H9 (cell line): ENCODE data around the gene CCM2L. TPM values are rescaled to one million over a fixed set of nuclear protein-coding genes. Genes with fewer than 3 reads are reported as not detected.

Experiments
- DNase-seq: peaks from one replicate; pipeline ENCODE4 v3.0.0-alpha.2; 2017
- H2AFZ ChIP-seq: one replicate; pipeline ENCODE4 v1.6.1; 2013; ENCODE audit warnings: mild to moderate bottlenecking, low read length, control low read depth, moderate library complexity
- H2AK5ac ChIP-seq: 2 replicates; pipeline ENCODE4 v1.6.1; 2013; ENCODE audit warnings: low read length, control low read depth, mixed read lengths; ENCODE audit not compliant: insufficient read length
- H2BK120ac ChIP-seq: one replicate; pipeline ENCODE4 v1.6.1; 2013; ENCODE audit warnings: low read depth, mild to moderate bottlenecking, low read length, control low read depth, inconsistent platforms; ENCODE audit not compliant: poor library complexity, severe bottlenecking
- H2BK12ac ChIP-seq: 2 replicates; pipeline ENCODE4 v1.6.1; 2013; ENCODE audit warnings: low read length, control low read depth, mixed read lengths, low read depth; ENCODE audit not compliant: insufficient read length
- H2BK15ac ChIP-seq: 2 replicates; pipeline ENCODE4 v1.6.1; 2013; ENCODE audit warnings: low read depth, low read length, control low read depth
- H2BK20ac ChIP-seq: one replicate; pipeline ENCODE4 v1.6.1; 2013; ENCODE audit warnings: low read depth, mild to moderate bottlenecking, low read length, control low read depth, inconsistent platforms; ENCODE audit not compliant: poor library complexity, severe bottlenecking
- H2BK5ac ChIP-seq: 2 replicates; pipeline ENCODE4 v1.6.1; 2013; ENCODE audit warnings: low read length, control low read depth, mixed read lengths; ENCODE audit not compliant: insufficient read length
- H3K14ac ChIP-seq: 2 replicates; pipeline ENCODE4 v1.6.1; 2013; ENCODE audit warnings: low read length, control low read depth; ENCODE audit not compliant: insufficient read depth
- H3K18ac ChIP-seq: 2 replicates; pipeline ENCODE4 v1.6.1; 2013; ENCODE audit warnings: low read depth, mild to moderate bottlenecking, mixed read lengths, low read length, control low read depth; ENCODE audit not compliant: insufficient read length
- H3K23ac ChIP-seq: 2 replicates; pipeline ENCODE4 v1.6.1; 2013; ENCODE audit warnings: low read length, control low read depth, mixed read lengths, low read depth; ENCODE audit not compliant: insufficient read length
- H3K23me2 ChIP-seq: 2 replicates; pipeline ENCODE4 v1.6.1; 2013; ENCODE audit warnings: low read depth, mild to moderate bottlenecking, mixed read lengths, low read length, control low read depth; ENCODE audit not compliant: insufficient read length, poor library complexity, severe bottlenecking
- H3K27ac ChIP-seq: 2 replicates; pipeline ENCODE4 v1.5.1; 2013; ENCODE audit warnings: low read length, control low read depth, mixed read lengths, low read depth; ENCODE audit not compliant: insufficient read length
- H3K27me3 ChIP-seq: 2 replicates; pipeline ENCODE4 v1.6.1; 2013; ENCODE audit warnings: low read length, control low read depth, inconsistent platforms; ENCODE audit not compliant: insufficient read depth
- H3K4ac ChIP-seq: 2 replicates; pipeline ENCODE4 v1.6.1; 2013; ENCODE audit warnings: low read depth, mild to moderate bottlenecking, control low read depth, inconsistent platforms, low read length, moderate library complexity
- H3K4me1 ChIP-seq: 2 replicates; pipeline ENCODE4 v1.6.1; 2013; ENCODE audit warnings: low read length, control low read depth, inconsistent platforms; ENCODE audit not compliant: insufficient read depth
- H3K4me2 ChIP-seq: 2 replicates; pipeline ENCODE4 v1.6.1; 2013; ENCODE audit warnings: low read length, control low read depth, mixed read lengths; ENCODE audit not compliant: insufficient read length, insufficient read depth
- H3K56ac ChIP-seq: 2 replicates; pipeline ENCODE4 v1.6.1; 2013; ENCODE audit warnings: low read depth, mild to moderate bottlenecking, mixed read lengths, low read length, control low read depth; ENCODE audit not compliant: insufficient read length
- H3K79me1 ChIP-seq: 2 replicates; pipeline ENCODE4 v1.6.1; 2013; ENCODE audit warnings: low read depth, mild to moderate bottlenecking, moderate library complexity, low read length, control low read depth, inconsistent platforms; ENCODE audit not compliant: insufficient read depth, poor library complexity, severe bottlenecking
- H3K79me2 ChIP-seq: 2 replicates; pipeline ENCODE4 v1.6.1; 2013; ENCODE audit warnings: low read length, control low read depth, inconsistent platforms; ENCODE audit not compliant: insufficient read depth
- H3K9ac ChIP-seq: 2 replicates; pipeline ENCODE4 v1.6.1; 2013; ENCODE audit warnings: low read length, control low read depth, mixed read lengths; ENCODE audit not compliant: insufficient read length; ENCODE audit errors: extremely low read depth
- H3K9me3 ChIP-seq: one replicate; pipeline ENCODE4 v1.6.1; 2013; ENCODE audit warnings: low read depth, low read length, inconsistent platforms; ENCODE audit not compliant: control insufficient read depth
- H3T11ph ChIP-seq: one replicate; pipeline ENCODE4 v1.6.1; 2013; ENCODE audit warnings: mild to moderate bottlenecking, low read length, control low read depth, inconsistent platforms
- H4K20me1 ChIP-seq: one replicate; pipeline ENCODE4 v1.6.1; 2013; ENCODE audit not compliant: control insufficient read depth, insufficient read length, insufficient read depth
- H4K5ac ChIP-seq: 2 replicates; pipeline ENCODE4 v1.6.1; 2013; ENCODE audit warnings: low read depth, mild to moderate bottlenecking, mixed read lengths, low read length, control low read depth; ENCODE audit not compliant: insufficient read length
- H4K8ac ChIP-seq: replicated peaks from 2 replicates; pipeline ENCODE4 v1.6.1; 2013; ENCODE audit warnings: low read length, control low read depth, mixed read lengths, low read depth; ENCODE audit not compliant: insufficient read length
- H4K91ac ChIP-seq: 2 replicates; pipeline ENCODE4 v1.6.1; 2013; ENCODE audit warnings: low read depth, mild to moderate bottlenecking, moderate library complexity, mixed read lengths, low read length, control low read depth; ENCODE audit not compliant: insufficient read length
- H3K27ac Mint-ChIP-seq, 3 experiments: 2 replicates in 2 of 3; 3 replicates in 1 of 3; pipeline ENCODE4 v1.8.0; 2020 to 2021; ENCODE audit warnings: mixed read lengths in 3 of 3, mild to moderate bottlenecking in 1 of 3, moderate library complexity in 1 of 3
- H3K27me3 Mint-ChIP-seq: 2 replicates; pipeline ENCODE4 v1.8.0; 2021; ENCODE audit warnings: low read depth, mild to moderate bottlenecking, moderate library complexity, mixed read lengths
- H3K36me3 Mint-ChIP-seq, 3 experiments: 2 replicates in 2 of 3; 3 replicates in 1 of 3; pipeline ENCODE4 v1.8.0; 2020 to 2021; ENCODE audit warnings: low read depth in 3 of 3, mixed read lengths in 3 of 3; ENCODE audit not compliant: insufficient read depth in 1 of 3
- H3K4me1 Mint-ChIP-seq, 2 experiments: 2 replicates each; pipeline ENCODE4 v1.8.0; 2020; ENCODE audit warnings: mixed read lengths in 2 of 2
- H3K4me3 Mint-ChIP-seq, 2 experiments: 2 replicates in 1 of 2; 3 replicates in 1 of 2; pipeline ENCODE4 v1.8.0; 2020 to 2021; ENCODE audit warnings: mild to moderate bottlenecking in 2 of 2, mixed read lengths in 2 of 2, moderate library complexity in 1 of 2
- H3K9me3 Mint-ChIP-seq, 2 experiments: 2 replicates in 1 of 2; 3 replicates in 1 of 2; pipeline ENCODE4 v1.8.0; 2020; ENCODE audit warnings: mild to moderate bottlenecking in 2 of 2, mixed read lengths in 2 of 2, moderate library complexity in 1 of 2
- WGBS: extraction: QIAGEN DNeasy Blood & Tissue Kit; methylation state at CpG from one replicate; pipeline ENCODE4 v1.1.7; 2013; ENCODE audit warnings: missing lambda C conversion rate, low lambda C conversion rate, mixed read lengths; ENCODE audit not compliant: insufficient read length; ENCODE audit errors: extremely low coverage; 5-methylcytosine and 5-hydroxymethylcytosine counted together
- total RNA-seq: library from RNA; stranded (reverse); gene quantifications from 2 replicates; pipeline ENCODE4 v1.2.1, GENCODE V29; 2021
- TF ChIP-seq, protein P1 (sequence below): fragments of 200-600 bp; sonication (generic); conservative IDR thresholded peaks from 3 replicates; pipeline ENCODE4 v1.8.0; 2021; ENCODE audit warnings: antibody characterized with exemption, mild to moderate bottlenecking

Gene CCM2L
- total RNA-seq, 1 experiment from 2014 or later: 4.6 TPM

DNA sequence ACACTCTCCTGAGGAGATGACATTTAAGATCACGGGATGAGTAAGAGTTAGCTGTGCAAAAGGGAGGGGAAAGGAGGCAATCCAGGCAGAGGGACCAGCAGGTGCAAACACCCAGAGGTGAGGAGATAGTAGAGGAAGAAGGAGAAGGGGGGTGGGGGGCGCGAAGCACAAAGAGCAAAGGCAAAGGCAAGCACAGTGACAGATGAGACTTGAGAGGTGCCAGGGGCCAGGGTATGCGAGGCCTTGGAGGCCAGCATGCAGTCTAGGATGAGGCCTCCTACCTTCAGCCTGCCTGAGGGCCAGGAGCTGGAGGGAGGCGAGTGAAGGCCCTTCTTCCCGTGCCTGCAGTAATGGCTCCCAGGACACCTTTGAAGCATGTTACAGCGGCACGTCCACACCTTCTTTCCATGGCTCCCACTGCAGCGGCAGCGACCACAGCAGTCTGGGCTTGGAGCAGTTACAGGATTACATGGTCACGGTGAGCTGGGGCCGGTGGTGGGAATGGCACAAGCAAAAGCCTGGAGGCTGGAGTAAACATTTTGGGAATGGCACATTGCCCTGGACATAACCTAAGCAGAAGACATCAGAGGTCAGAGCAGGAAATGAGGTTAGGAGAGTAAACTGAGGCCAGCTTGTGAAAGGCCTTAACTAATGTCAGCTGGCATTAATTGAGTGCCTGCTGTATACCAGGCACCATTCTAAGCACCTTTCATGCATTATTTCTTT is 18.6 kb downstream of the CCM2L start:
- Histone ChIP-seq H3K4ac (no peak overlapping the region), H2AFZ (no peak overlapping the region), H4K20me1 (no peaks in the 10 kb centered on the region), H3K56ac (no peak overlapping the region), H3K27ac (no peak overlapping the region), H3K18ac (no peak overlapping the region), H3K4me1 (no peaks in the 10 kb centered on the region), H2BK5ac (no peak overlapping the region), H4K8ac (no peak overlapping the region), H3K23ac (no peak overlapping the region), H3K79me1 (no peaks in the 10 kb centered on the region), H3K4me2 (no peak overlapping the region), H3K14ac (no peak overlapping the region), H3T11ph (no peak overlapping the region), H3K23me2 (peaks cover 3% of the 10 kb centered on the region), H2BK12ac (no peak overlapping the region), H3K79me2 (no peaks in the 10 kb centered on the region), H2BK120ac (no peak overlapping the region), H4K91ac (no peak overlapping the region), H3K27me3 (no peaks in the 10 kb centered on the region), H2BK20ac (no peak overlapping the region), H3K9ac (no peak overlapping the region), H3K9me3 (no peaks in the 10 kb centered on the region), H2BK15ac (no peak overlapping the region), H4K5ac (no peak overlapping the region), H2AK5ac (no peak overlapping the region)
- Mint-ChIP-seq H3K9me3 (no peaks in the 10 kb centered on the region), H3K36me3 (peaks cover 0 to 13% (median 0%) of the 10 kb centered on the region in 3 experiments; a peak in 3 of 7 replicates), H3K4me3 (no peak overlapping the region), H3K4me1 (peaks cover 14 to 17% of the 10 kb centered on the region in 2 experiments), H3K27me3 (peaks cover 35% of the 10 kb centered on the region), H3K27ac (peak overlapping the region in 1 of 3 experiments; percentile 10; a peak in 1 of 7 replicates)
- DNase-seq: peak; percentile 46
- WGBS: no CpG with 5 or more reads among the region's 12 CpGs
- TF ChIP-seq, protein P1, sequence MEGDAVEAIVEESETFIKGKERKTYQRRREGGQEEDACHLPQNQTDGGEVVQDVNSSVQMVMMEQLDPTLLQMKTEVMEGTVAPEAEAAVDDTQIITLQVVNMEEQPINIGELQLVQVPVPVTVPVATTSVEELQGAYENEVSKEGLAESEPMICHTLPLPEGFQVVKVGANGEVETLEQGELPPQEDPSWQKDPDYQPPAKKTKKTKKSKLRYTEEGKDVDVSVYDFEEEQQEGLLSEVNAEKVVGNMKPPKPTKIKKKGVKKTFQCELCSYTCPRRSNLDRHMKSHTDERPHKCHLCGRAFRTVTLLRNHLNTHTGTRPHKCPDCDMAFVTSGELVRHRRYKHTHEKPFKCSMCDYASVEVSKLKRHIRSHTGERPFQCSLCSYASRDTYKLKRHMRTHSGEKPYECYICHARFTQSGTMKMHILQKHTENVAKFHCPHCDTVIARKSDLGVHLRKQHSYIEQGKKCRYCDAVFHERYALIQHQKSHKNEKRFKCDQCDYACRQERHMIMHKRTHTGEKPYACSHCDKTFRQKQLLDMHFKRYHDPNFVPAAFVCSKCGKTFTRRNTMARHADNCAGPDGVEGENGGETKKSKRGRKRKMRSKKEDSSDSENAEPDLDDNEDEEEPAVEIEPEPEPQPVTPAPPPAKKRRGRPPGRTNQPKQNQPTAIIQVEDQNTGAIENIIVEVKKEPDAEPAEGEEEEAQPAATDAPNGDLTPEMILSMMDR: no peak
